ENCODE data around the gene ZFYVE28.

ZFYVE28 gene

GRCh38 chr4:2259036-2259540 lies 159.4 kb downstream of the ZFYVE28 start:
- in situ Hi-C loops (cut with HindIII; ENCODE audit: low sequenced_read_pairs): loop anchor here (5.0 kb wide), 1 partner anchor 143 kb away; no protein-coding TSS in a partner anchor
- DNase-seq (ENCODE audit: low read depth): no peak
- no peak overlapping the region for H3K4me3 ChIP-seq (ENCODE audit: low read depth, low read length)
- TF ChIP-seq CTCF (IDR thresholded peaks at IDR 0.05; ENCODE audit: low read depth, low read length, missing control alignments): no peak

- in situ Hi-C loops (cut with HindIII; ENCODE audit: low sequenced_read_pairs): loop anchor here (5.0 kb wide), 1 partner anchor 144 kb away; no protein-coding TSS in a partner anchor
- H3K4me3 ChIP-seq (ENCODE audit: low read depth, low read length): no peak overlapping the region
- no peak for TF ChIP-seq CTCF (IDR thresholded peaks at IDR 0.05; ENCODE audit: low read depth, low read length, missing control alignments)
- DNase-seq (ENCODE audit: low read depth): no peak
These were observed 160.1 kb downstream of the ZFYVE28 start for GRCh38 chr4:2258091-2259035.

- H3K4me3 ChIP-seq (ENCODE audit: low read depth, low read length): no peak overlapping the region
- in situ Hi-C loops (cut with HindIII; ENCODE audit: low sequenced_read_pairs): loop anchor here (5.0 kb wide), 1 partner anchor 145 kb away; no protein-coding TSS in a partner anchor
- no peak for DNase-seq (ENCODE audit: low read depth)
- no peak for TF ChIP-seq CTCF (IDR thresholded peaks at IDR 0.05; ENCODE audit: low read depth, low read length, missing control alignments)
These were observed 160.9 kb downstream of the ZFYVE28 start for GRCh38 chr4:2257361-2258081.

- TF ChIP-seq CTCF (IDR thresholded peaks at IDR 0.05; ENCODE audit: low read depth, low read length, missing control alignments): no peak
- no peak for DNase-seq (ENCODE audit: low read depth)
- in situ Hi-C loops (cut with HindIII; ENCODE audit: low sequenced_read_pairs): loop anchor here (5.0 kb wide), 1 partner anchor 146 kb away; no protein-coding TSS in a partner anchor
- H3K4me3 ChIP-seq (ENCODE audit: low read depth, low read length): no peak overlapping the region
These were observed 161.7 kb downstream of the ZFYVE28 start for GRCh38 chr4:2256781-2257191.

GRCh38 chr4:2256156-2256731 lies 162.2 kb downstream of the ZFYVE28 start:
- TF ChIP-seq CTCF (IDR thresholded peaks at IDR 0.05; ENCODE audit: low read depth, low read length, missing control alignments): no peak
- in situ Hi-C loops (cut with HindIII; ENCODE audit: low sequenced_read_pairs): loop anchor here (5.0 kb wide), 1 partner anchor 146 kb away; no protein-coding TSS in a partner anchor
- no peak for DNase-seq (ENCODE audit: low read depth)
- H3K4me3 ChIP-seq (ENCODE audit: low read depth, low read length): no peak overlapping the region
